Measurements from ENCODE around the gene NPC1L1.
"Not testable (repeated sequence)": the region's sequence is repeated elsewhere in the genome, so short reads cannot be mapped to it uniquely, and the experiment has no call there.

DNA sequence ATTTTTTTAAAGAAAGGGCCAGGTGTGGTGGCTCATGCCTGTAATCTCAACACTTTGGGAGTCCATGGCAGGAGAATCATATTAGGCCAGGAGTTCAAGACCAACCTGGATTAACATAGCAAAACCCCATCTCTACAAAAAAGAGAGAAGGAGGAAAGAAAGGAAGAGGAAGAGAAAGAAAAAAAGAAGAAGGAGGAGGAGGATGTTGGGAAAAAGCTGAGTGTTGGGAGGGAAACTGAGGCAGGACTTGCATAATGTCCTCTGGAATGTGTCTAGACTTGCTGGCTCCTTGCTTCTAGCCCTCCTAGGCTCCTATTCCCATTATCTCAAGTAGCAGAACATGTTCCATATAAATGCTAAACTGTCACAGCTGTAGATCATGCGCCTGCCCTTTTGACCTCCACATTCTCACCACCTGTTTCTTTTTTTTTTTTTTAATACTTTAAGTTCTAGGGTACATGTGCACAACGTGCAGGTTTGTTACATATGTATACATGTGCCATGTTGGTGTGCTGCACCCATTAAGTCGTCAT lies 11.4 kb upstream of the NPC1L1 start:
- TF ChIP-seq POLR2AphosphoS5 (IDR thresholded peaks at IDR 0.05; ENCODE audit: low read depth); SPI1 (IDR thresholded peaks at IDR 0.05; ENCODE audit: borderline replicate concordance, low read depth); GABPA (IDR thresholded peaks at IDR 0.05; ENCODE audit: low read depth): not testable (repeated sequence)
- TF ChIP-seq, protein P1, sequence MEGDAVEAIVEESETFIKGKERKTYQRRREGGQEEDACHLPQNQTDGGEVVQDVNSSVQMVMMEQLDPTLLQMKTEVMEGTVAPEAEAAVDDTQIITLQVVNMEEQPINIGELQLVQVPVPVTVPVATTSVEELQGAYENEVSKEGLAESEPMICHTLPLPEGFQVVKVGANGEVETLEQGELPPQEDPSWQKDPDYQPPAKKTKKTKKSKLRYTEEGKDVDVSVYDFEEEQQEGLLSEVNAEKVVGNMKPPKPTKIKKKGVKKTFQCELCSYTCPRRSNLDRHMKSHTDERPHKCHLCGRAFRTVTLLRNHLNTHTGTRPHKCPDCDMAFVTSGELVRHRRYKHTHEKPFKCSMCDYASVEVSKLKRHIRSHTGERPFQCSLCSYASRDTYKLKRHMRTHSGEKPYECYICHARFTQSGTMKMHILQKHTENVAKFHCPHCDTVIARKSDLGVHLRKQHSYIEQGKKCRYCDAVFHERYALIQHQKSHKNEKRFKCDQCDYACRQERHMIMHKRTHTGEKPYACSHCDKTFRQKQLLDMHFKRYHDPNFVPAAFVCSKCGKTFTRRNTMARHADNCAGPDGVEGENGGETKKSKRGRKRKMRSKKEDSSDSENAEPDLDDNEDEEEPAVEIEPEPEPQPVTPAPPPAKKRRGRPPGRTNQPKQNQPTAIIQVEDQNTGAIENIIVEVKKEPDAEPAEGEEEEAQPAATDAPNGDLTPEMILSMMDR (IDR thresholded peaks at IDR 0.05; ENCODE audit: insufficient read depth, low read length): not testable (repeated sequence)
- TF ChIP-seq, protein P2, sequence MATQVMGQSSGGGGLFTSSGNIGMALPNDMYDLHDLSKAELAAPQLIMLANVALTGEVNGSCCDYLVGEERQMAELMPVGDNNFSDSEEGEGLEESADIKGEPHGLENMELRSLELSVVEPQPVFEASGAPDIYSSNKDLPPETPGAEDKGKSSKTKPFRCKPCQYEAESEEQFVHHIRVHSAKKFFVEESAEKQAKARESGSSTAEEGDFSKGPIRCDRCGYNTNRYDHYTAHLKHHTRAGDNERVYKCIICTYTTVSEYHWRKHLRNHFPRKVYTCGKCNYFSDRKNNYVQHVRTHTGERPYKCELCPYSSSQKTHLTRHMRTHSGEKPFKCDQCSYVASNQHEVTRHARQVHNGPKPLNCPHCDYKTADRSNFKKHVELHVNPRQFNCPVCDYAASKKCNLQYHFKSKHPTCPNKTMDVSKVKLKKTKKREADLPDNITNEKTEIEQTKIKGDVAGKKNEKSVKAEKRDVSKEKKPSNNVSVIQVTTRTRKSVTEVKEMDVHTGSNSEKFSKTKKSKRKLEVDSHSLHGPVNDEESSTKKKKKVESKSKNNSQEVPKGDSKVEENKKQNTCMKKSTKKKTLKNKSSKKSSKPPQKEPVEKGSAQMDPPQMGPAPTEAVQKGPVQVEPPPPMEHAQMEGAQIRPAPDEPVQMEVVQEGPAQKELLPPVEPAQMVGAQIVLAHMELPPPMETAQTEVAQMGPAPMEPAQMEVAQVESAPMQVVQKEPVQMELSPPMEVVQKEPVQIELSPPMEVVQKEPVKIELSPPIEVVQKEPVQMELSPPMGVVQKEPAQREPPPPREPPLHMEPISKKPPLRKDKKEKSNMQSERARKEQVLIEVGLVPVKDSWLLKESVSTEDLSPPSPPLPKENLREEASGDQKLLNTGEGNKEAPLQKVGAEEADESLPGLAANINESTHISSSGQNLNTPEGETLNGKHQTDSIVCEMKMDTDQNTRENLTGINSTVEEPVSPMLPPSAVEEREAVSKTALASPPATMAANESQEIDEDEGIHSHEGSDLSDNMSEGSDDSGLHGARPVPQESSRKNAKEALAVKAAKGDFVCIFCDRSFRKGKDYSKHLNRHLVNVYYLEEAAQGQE (IDR thresholded peaks at IDR 0.05; ENCODE audit: insufficient replicate concordance, low read depth): not testable (repeated sequence)
